ENCODE results near the gene DIRAS2. TPM values are rescaled to one million over a fixed set of nuclear protein-coding genes. Genes with fewer than 3 reads are reported as not detected.

Gene DIRAS2
- total RNA-seq, 1 donor from 2014 or later, result 0.34 TPM

DNA sequence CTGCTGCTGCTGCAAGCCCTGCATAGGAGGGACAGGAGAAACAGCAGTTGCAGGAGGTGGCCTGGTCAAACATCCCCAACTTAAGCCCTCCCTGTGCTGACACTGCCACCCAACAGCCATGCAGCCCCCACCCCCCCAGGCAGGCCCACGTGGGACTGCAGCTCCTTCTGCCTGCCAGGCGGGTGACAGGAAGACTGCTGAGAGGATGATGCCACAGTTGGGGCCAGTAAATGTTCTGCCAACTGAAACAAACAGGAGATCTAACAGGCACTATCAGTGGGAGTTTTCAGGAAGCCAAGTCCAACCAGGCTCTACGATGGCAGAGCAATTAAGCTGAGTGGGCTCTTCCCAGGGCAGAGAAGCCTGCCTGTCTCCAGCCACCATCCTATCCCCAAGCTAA is 31.1 kb downstream of the DIRAS2 start:
- DNase-seq, result no peak

DNA sequence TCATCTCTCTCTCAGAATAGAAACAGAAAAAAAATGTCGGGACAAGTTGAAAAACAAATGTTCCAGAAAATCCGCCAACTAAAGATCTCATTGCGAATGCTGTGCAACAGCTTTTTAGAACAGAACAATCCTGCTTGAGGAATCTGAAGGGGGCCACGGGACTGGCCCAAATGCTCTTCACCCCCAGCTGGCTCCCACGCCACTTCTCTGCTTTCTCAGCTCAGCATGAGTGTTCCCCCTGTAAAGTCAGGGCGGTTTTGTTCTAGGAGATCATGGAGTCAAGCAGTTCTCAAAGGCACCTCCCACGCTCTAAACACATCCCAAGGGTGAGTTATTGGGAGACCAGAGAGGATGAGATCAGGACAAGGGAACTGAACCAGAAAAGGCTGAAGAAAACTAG is 31.5 kb downstream of the DIRAS2 start:
- DNase-seq, result no peak

DNA sequence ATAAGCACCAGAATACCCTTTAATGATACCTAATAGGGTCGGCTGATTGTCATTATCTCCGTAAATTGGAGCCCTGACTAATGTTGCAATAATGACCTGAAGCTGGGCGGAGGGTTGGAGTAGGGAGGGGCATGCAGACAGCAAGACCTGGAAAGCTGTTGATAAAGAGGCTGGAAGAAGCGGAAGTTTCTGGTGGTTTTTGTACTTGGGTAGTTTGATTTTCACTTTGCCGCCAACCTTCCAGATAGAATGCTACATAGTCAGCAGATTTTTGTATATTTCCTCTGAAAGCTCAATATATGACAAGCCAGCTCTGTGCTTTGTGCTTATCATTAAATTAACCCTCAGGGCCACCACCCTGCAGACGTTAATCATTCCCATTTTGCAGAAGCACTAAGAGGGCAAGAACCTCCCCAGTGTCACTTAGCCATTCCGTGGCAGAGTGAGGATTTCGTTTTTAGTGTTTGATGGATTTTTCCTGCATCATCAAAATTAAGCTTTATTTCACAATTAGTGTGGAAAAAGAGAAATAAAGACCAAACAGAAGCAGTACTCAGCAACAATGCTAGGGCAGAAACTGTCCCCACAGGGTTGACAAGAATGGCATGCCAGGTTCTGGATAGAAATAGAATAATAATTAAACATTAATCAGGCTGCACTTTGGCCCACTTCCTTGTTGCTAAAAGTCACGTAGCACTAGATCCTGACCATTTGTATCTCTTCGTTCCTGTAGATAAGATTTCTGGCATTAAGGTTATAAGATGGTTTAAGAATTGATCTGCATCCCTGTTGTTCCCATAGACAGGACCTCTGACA is 34.7 kb downstream of the DIRAS2 start:
- DNase-seq, result no peak

DNA sequence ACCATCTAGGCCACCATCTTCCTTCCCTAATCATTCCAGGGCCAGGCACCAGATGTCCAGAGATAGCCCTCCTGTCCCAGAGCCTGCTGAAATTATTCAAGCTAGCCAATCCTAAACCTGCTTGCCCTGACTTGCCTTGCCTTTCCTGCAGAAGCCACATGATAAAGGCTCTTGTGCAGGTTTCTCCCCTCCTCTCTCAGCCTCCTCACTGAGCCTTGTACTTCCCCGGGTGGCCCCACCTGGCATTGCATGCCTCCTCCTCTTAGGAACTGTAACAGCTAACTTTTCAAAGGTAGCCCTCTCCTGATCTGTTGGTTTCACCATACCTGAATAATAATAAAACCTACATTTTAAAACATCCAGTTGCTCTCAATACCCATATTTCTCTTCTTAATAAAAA is 42.6 kb downstream of the DIRAS2 start:
- DNase-seq, result no peak

DNA sequence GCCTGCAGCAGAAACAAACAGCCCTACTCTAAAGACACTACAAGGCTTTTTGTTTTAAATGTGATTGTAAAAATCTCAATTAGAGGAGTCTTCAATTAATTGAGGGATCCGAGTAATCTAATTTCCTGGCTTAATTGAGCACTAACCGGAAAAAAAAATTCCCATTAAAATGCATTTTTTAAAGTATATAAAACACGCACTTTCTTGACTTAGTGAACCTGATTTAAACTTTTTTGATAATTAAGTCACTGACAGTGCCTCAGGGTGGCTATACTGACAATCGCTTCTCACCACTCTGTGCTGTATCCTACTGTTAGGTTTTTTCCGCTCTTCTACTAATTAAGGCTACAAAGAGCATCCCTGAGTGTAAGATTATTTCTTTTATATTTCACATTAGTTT is 44.4 kb downstream of the DIRAS2 start:
- DNase-seq, result no peak

DNA sequence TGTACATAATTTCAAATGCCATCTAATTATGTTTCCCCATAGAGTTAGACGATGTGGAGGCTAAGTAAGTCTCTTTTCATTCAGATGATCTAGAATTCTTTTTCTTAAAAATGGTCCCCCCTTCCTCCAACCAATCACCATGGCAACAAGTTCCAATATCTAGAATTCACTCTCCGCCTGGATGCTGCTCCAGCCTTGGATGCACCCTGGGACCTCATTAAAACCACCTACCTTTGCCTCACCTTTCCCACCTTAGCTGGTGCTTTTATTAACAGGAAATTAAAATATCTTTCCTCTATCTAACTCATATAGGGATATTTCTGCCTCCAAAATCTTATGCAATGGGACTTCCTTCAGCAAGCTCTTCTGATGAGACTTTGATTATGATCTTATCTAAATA is 49.0 kb downstream of the DIRAS2 start:
- DNase-seq, result no peak

DNA sequence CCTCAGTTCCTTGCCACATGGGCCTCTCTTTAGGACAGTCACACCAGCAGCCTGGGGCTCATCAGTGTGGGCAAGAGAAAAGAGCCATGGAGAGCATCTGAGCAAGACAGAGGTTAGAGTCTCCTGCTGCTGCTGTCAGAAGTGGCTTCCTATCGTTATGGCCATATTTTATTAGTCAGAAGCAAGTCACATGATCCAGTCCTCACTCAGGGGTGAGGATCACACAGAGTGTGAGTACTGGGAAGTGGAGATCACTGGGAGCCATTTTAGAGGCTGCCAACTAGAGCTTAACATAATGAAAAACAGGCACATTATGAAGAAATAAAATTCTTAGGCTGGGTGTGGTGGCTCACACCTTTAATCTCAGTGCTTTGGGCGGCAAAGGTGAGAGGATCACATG is 62.0 kb downstream of the DIRAS2 start:
- DNase-seq, result no peak

DNA sequence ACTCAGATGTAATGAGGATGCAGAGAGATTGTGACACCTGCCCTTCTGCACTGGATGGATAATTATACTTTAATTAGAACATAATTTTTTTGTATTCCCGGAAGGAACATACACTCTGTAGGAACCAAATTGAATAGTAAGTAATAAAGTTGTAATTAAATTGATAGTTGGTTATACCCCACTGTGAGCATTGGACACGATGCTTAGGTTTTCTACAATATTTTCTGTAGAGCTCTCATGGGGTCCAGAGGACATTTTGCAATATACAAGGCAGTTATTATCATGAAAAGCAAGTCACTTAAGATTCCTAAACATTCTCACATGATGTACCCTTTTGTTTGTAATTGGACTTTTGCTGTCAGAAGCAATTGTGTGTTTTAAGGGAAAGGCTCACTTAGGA is 63.4 kb downstream of the DIRAS2 start:
- DNase-seq, result no peak

DNA sequence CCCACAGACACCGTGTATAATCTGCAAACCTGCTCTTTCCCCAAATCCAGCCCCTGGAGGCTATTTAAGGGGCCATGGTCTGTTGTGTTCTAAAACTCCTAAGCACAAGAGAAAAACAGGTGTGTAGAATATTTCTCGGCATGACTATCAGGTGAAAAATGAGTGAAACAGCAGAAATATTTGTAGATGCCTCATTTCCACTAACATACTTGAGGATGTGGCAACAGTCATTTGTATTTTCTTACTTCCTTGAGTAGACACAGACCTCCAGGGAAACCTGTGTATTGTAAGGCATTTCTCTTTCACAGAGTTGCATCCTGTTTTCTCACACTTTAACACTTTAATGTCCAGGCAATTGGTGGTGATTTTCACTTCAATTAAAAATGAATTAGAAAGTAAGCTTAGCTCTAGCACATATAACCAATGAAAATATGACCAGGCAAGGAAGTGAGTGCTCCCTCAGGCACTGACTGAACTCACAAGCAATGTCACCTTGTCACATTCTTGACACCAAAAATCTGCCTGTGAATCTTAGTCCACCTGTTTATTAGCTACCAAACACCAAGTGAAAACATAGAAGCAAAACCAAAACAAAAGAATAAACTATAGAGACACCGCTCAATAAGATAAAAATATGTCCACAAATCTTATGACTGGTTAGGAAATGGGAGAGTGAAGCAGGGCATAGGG is 64.4 kb downstream of the DIRAS2 start:
- no peak for DNase-seq

DNA sequence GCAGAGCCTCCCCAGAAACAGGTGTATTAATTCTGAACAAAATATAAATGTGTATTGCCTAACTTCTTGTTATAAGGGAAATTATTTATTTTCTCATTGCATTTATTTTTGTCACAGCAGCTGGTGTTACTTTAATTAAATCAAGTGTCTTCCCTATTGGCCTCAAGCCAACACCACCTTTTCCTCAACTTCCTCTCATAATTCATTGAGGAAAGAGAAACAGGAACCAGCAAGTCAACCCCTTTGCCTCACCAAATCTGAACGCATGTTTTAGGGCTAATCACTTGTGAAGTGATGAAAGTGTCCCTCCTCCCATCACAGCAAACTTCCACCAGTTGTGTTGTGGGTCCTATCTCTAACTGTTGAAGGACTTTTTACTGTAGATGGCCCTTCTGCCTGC is 73.1 kb downstream of the DIRAS2 start:
- DNase-seq, result no peak

DNA sequence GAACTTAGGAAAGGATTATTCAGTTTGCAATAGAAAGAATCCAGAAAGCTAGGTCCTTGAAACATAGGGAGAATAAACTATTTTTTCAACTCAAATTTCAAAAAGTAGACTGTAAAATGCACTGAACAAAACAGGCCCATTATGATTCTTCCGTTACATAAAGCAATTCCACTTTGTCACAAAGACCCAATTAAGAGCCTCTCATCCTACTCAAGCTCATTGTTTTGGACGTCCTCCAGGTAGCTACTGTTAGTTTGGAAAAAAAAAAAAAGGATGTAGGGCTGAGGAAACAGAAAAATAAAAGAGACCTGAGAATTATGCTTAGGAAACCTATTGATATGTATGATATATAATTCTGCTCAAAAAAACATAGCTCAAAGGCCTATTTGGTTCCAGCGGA is 74.0 kb downstream of the DIRAS2 start:
- no peak for DNase-seq

DNA sequence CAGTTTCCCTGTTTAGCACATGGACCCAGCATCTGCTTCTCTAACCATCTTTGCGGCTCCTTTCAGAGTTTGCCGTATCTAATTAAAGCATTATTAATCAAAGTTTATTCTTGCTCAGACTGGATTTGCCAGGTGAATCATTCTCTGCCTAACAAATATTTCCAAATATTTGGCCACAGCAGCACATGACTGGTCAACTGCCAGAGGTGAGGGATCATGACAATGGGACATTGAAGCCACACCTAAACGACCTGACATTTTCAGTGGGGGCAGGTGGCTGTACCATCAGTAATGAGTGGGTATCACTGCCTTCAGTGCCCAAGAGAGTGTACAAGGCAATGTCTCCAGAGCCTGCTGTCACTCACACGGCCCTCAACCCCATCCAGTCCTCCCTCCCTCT is 80.4 kb downstream of the DIRAS2 start:
- DNase-seq, result no peak

Other genes starting within 250 kb of the DIRAS2 start
- under 0.01 TPM in 1 of 2 replicates, not detected in the other for gene SYK, start 159.0 kb upstream of the DIRAS2 start, total RNA-seq